K562 (cell line): ENCODE measurements around the gene ABR.

Experiments used
- CTCF ChIP-seq, 3 experiments: IDR thresholded peaks in 2 of 3; conservative IDR thresholded peaks in 1 of 3; 2 replicates each; pipeline ENCODE4 v1.5.1; 2011 to 2012; ENCODE audit warnings: low read length in 3 of 3, mild to moderate bottlenecking in 3 of 3, control low read depth in 2 of 3, improper control_type of control experiment in 1 of 3, inconsistent platforms in 1 of 3, low read depth in 1 of 3, mixed read lengths in 1 of 3, moderate library complexity in 1 of 3; ENCODE audit not compliant: insufficient read depth in 2 of 3
- POLR2AphosphoS5 ChIP-seq: IDR thresholded peaks from 2 replicates; pipeline ENCODE4 v1.6.1; 2011; ENCODE audit warnings: mild to moderate bottlenecking, low read depth, low read length, moderate library complexity; ENCODE audit not compliant: control insufficient read depth, insufficient read depth
- USF1 ChIP-seq: sonication (generic); formaldehyde crosslinking; IDR thresholded peaks from 2 replicates; pipeline ENCODE4 v1.9.0; 2022; ENCODE audit warnings: mild to moderate bottlenecking, missing genetic modification reagents
- ZBTB1 ChIP-seq: sonication (generic); formaldehyde crosslinking; IDR thresholded peaks from 2 replicates; pipeline ENCODE4 v1.8.1; 2023; ENCODE audit warnings: missing genetic modification reagents, low read depth, mild to moderate bottlenecking, borderline replicate concordance
- ZNF217 ChIP-seq: sonication (generic); formaldehyde crosslinking; IDR thresholded peaks from 2 replicates; pipeline ENCODE4 v1.8.0; 2022; ENCODE audit warnings: mild to moderate bottlenecking, missing genetic modification reagents
- ZNF311 ChIP-seq: fragments of 250-450 bp; sonication (Bioruptor Pico); IDR thresholded peaks from 2 replicates; pipeline ENCODE4 v1.4.0; 2020; ENCODE audit warnings: mild to moderate bottlenecking, moderate library complexity
- ZNF57 ChIP-seq: fragments of 450-650 bp; formaldehyde crosslinking; IDR thresholded peaks from 2 replicates; pipeline ENCODE4 v1.4.0; 2020; ENCODE audit warnings: mild to moderate bottlenecking, moderate library complexity

- TF ChIP-seq USF1 (CRISPR knock-in tag): no peak
- no peak for TF ChIP-seq CTCF (IDR thresholded peaks at IDR 0.05 in 2 of 3, conservative IDR thresholded peaks at IDR 0.05 in 1 of 3; ENCODE audit: insufficient read depth in 2 of 3, low read depth in 1 of 3, low read length in 3 of 3)
- TF ChIP-seq POLR2AphosphoS5: no peak
- no peak for TF ChIP-seq ZNF57 (CRISPR knock-in tag)
- TF ChIP-seq ZNF311: no peak
- no peak for TF ChIP-seq ZNF217
- no peak for TF ChIP-seq ZBTB1 (CRISPR knock-in tag)
Measured at GRCh38 chr17:1078831-1079561, 100.8 kb downstream of the ABR start.
